HG02678 (cell line): ENCODE data around the gene SLC7A6OS.
A peak's percentile ranks its signal among the peaks of the same experiment; 100 is the strongest.

ENCODE experiments used
- ATAC-seq: cut with Tn5 transposase; IDR thresholded peaks from one replicate; pipeline ENCODE4 v1.9.1; 2021; ENCODE audit warnings: mild to moderate bottlenecking, moderate library complexity; ENCODE audit not compliant: unreplicated experiment

SLC7A6OS gene

GRCh38 chr16:68257906-68258800 is 52.6 kb downstream of the SLC7A6OS start:
- ATAC-seq: no peak

- ATAC-seq: peak; percentile 74
Observed at GRCh38 chr16:68257251-68257905, 53.4 kb downstream of the SLC7A6OS start.

- ATAC-seq: no peak
Observed at GRCh38 chr16:68255712-68256111, 55.0 kb downstream of the SLC7A6OS start.

GRCh38 chr16:68253721-68254120 is 57.0 kb downstream of the SLC7A6OS start:
- no peak for ATAC-seq

GRCh38 chr16:68252383-68252782 is 58.4 kb downstream of the SLC7A6OS start:
- ATAC-seq: no peak

- no peak for ATAC-seq
Observed at GRCh38 chr16:68251832-68252231, 58.9 kb downstream of the SLC7A6OS start.

- ATAC-seq: no peak
Observed at GRCh38 chr16:68250951-68251350, 59.8 kb downstream of the SLC7A6OS start.

GRCh38 chr16:68249371-68249770 is 61.4 kb downstream of the SLC7A6OS start:
- ATAC-seq: no peak
